GM10266 (cell line): ENCODE results near the gene SLC39A5.

Experiments
- DNase-seq: peaks from one replicate; pipeline ENCODE4 v3.0.0; 2012; ENCODE audit errors: extremely low spot score
- CTCF ChIP-seq: IDR thresholded peaks from 2 replicates; pipeline ENCODE4 v1.5.1; 2012; ENCODE audit warnings: mild to moderate bottlenecking, low read depth; ENCODE audit not compliant: control insufficient read depth, insufficient read depth; ENCODE audit errors: missing control alignments

Gene SLC39A5

GRCh38 chr12:56257071-56257470 is 27.2 kb downstream of the SLC39A5 start:
- DNase-seq, result no peak
- TF ChIP-seq CTCF, result no peak

GRCh38 chr12:56257491-56258067 is 27.7 kb downstream of the SLC39A5 start:
- DNase-seq, result no peak
- TF ChIP-seq CTCF, result no peak

- peak; percentile 88 for TF ChIP-seq CTCF
- peak; percentile 98 for DNase-seq
Measured at GRCh38 chr12:56258068-56258819, 28.4 kb downstream of the SLC39A5 start, which contains the start of gene ANKRD52. Gene ANKRD52, minus strand, starts transcription at chr12:56258384. Its CDS starts 115 bp downstream, at chr12:56258269.

GRCh38 chr12:56258820-56259183 is 29.0 kb downstream of the SLC39A5 start:
- TF ChIP-seq CTCF, result no peak
- no peak for DNase-seq

- no peak for DNase-seq
- TF ChIP-seq CTCF, result no peak
Measured at GRCh38 chr12:56260380-56260779, 30.5 kb downstream of the SLC39A5 start.

GRCh38 chr12:56260921-56261320 is 31.1 kb downstream of the SLC39A5 start:
- no peak for DNase-seq
- TF ChIP-seq CTCF, result no peak

- no peak for DNase-seq
- TF ChIP-seq CTCF, result no peak
Measured at GRCh38 chr12:56261503-56262232, 31.8 kb downstream of the SLC39A5 start.
